ENCODE data around the gene EXOSC2.

The EXOSC2 gene

DNA sequence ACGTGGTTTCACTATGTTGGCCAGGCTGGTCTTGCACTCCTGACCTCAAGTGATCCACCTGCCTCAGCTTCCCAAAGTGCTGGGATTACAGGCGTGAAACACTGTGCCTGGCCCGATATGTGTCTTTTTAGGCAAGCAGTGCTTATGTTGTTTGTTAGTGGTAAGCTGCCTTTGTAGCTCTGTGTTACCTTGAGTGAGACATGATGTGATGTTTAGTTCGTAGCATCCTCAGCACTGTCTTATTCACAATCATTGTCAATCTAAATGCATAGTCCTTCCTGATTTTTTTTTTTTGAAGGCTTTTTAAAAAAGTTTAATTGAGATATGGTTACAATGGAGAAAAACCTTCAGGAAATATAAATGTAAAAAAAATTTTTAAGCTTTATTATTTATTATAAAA is 45.5 kb downstream of the EXOSC2 start:
- no peak for DNase-seq (ENCODE audit: low read depth)

GRCh38 chr9:130740218-130741023 is 46.8 kb downstream of the EXOSC2 start:
- no peak for DNase-seq (ENCODE audit: low read depth)

- DNase-seq (ENCODE audit: low read depth), result no peak
Observed at GRCh38 chr9:130741024-130741305, 47.4 kb downstream of the EXOSC2 start.

DNA sequence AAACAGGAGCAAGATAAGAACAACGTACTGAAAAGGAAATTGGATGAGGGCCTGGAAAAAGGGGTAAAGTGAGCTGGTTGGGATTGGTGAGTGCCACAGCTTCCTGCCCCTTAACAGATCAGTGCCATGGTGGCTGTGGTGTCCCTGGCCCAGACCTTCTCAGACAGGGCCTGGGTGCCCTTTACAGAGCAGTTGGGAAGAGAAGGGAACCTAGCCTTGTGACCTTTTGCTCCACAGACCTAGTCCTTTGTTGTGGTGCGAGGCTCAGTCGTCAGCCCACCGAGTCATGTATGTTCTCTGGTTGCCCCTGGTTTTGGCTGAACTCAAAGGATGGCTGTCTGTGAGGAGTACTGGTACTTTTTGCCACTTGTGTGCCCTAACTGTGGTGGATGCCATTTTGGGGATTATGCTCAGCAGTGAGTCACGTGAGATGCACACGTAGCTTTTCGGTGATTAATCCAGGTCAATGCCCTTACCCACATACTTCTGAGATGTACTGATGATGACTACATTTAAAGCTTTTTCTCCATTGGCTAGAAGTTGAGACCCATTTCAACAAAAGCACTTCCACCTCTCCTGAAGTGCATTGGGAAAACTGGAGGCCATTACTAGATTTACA is 48.4 kb downstream of the EXOSC2 start:
- DNase-seq (ENCODE audit: low read depth), result peak; percentile 60

DNA sequence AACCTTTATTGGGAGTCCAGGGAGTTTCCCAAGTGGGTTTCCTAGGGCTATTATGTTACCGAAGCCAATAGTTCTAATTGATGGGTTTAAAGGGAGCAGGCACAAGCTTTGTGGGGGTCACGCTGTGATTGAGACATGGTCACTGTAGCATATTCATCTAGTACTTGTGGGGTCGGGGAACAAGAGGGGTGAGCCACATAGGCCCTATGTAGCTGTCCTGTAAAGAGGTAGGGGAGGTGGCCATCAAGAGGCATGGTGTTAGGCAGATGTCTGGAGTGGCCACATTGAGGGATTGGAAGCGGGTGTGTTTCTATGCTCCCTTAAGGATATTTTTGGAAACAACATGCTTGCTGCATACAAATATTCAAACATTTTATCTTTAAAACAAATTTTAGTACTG is 50.1 kb downstream of the EXOSC2 start:
- DNase-seq (ENCODE audit: low read depth), result no peak

DNA sequence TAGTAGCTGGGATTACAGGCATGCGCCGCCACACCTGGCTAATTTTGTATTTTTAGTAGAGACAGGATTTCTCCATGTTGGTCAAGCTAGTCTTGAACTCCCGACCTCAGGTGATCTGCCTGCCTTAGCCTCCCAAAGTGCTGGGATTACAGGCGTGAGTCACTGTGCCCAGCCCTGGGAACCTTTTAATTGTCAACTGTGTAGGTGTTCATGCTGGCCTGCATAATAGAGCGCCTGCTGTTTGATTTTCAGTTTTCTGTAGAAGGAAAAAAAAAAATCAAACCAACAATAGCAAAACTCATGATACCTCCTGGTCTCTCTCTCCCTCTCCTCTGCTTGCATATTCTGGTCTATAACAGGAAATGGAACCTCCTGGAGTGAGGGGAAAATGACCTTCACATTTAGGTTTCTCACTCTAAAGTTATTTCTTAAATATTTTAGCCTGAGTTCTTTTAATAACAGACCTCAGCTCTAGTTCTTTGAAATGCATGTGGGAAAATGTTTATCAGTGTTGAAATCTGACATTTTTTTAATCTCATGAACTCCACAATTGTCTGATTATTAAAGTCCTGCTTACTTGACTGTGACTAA is 51.7 kb downstream of the EXOSC2 start:
- DNase-seq (ENCODE audit: low read depth), result no peak

DNA sequence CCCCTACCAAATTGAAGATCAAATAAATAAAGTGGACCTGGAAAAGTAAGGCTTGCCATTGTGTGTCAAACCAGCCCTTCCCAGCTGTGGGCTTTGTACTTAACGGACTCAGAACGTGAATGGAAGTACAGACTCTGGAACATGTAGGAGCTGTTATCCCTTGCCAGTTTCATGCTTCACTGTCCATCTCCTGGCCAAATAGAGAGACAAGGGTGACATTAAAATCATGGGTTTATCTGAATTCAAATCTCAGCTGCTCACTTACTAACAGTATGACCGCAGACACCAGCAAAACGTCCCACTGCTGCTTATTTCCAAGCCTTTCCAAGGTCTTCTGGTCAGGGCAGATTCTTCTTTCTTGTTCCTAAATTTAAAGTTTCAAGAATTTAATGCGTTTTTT is 52.2 kb downstream of the EXOSC2 start:
- no peak for DNase-seq (ENCODE audit: low read depth)

DNA sequence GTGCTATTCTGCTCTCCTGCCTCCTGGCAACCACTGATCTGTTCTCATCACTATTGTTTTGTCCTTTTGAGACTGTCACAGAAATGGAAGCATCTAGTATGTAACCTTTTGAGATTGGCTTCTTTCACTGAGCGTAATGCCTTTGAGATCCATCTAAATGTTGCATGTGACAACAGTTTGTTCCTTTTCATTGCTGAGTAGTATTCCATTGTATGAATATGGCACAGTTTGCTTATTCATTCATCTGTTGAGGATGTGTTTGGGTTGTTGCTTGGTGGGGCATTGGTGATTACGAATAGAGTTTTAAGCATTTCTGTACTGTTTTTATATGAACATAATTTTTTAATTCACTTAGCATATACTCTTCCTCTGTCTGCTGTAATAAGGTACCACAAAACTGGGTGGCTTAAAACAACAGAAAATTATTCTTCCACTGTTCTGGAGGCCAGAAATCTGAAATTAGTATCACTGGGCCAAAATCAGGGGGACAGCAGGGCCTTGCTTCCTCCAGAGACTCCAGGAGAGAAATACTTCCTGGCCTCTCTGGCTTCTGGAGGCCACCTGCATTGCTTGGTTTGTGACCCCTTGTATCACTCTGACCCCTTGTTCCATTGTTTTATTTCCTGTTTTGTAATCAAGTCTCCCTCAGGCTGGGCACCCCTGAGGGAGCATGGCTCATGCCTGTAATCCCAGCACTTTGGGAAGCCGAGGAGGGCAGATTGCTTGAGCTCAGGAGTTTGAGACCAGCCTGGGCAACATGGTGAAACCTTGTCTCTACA is 53.0 kb downstream of the EXOSC2 start:
- no peak for DNase-seq (ENCODE audit: low read depth)

GRCh38 chr9:130751631-130752355 is 58.2 kb downstream of the EXOSC2 start:
- DNase-seq (ENCODE audit: low read depth), result no peak

All from amniotic epithelial cell (primary cell).